Heart left ventricle (tissue), 13 donors: ENCODE data around the gene TOGARAM2.

Experiments used
- POLR2A ChIP-seq, 2 donors: fragments of 450-650 bp; IDR thresholded peaks; one replicate each; pipeline ENCODE4 v1.6.1; 2017; ENCODE audit warnings: antibody characterized with exemption in 2 of 2, mild to moderate bottlenecking in 2 of 2, moderate library complexity in 2 of 2
- TF ChIP-seq, protein P1 (sequence below), 12 donors: fragments of 200-600 bp; sonication (generic) in 4 of 12; IDR thresholded peaks; one replicate each; pipeline versions ENCODE4 v1.5.0 to v1.8.0; 2018 to 2022; ENCODE audit warnings: antibody characterized with exemption in 12 of 12, mild to moderate bottlenecking in 5 of 12
- donor health status: ischemic (EF 13 %, LVEDD 7.1; RV severe dilation, severe dysfunction).
- donor health status: DM: no; HTN: yes; CAD: no.
- donor health status: DM: no; HTN: no; CAD: no.
- donor health status: ischemic (EF 25% LVEDD 6.9; RV normal size, moderate dysfunction).
- donor health status: ischemic (EF 25% LVEDD 5.7; RV mildly dilated, moderate dysfunction).
- donor health status: ischemic (EF 35%, LVEDD 5.7; RV mildly dilated, moderate dysfunction).
- donor health status: nonischemic (EF 11% LVEDD 7.7; RV severe dilation, severe dysfunction).
- donor health status: DM: yes; HTN: yes; CAD: no.
- donor health status: PGD.
- donor health status: ischemic (EF 29% LVEDD 5.4; RV normal size, mild dysfunction).
- donor health status: nonischemic (EF 23%, LVEDD 6.1; RV moderate dilation, normal function).

DNA sequence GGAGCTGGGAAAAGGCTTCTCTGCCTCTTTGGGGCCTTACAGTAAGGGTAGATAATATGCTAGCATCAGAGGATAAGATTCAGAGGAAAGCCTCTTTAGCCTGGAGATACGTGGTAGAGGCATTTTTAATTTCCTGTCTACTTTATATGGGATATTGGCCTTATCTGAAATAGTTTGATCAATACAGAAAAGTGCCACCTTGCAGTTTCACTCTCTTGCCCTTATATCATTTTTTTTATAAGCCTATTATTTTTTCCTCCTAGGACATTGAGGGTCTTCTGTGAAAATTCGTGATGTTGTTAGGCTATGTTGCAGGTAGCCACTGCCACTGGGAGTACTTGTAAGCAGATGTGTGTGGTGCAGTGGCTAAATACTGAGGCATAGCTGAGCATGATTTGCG is 40.1 kb upstream of the TOGARAM2 start:
- TF ChIP-seq, protein P1, sequence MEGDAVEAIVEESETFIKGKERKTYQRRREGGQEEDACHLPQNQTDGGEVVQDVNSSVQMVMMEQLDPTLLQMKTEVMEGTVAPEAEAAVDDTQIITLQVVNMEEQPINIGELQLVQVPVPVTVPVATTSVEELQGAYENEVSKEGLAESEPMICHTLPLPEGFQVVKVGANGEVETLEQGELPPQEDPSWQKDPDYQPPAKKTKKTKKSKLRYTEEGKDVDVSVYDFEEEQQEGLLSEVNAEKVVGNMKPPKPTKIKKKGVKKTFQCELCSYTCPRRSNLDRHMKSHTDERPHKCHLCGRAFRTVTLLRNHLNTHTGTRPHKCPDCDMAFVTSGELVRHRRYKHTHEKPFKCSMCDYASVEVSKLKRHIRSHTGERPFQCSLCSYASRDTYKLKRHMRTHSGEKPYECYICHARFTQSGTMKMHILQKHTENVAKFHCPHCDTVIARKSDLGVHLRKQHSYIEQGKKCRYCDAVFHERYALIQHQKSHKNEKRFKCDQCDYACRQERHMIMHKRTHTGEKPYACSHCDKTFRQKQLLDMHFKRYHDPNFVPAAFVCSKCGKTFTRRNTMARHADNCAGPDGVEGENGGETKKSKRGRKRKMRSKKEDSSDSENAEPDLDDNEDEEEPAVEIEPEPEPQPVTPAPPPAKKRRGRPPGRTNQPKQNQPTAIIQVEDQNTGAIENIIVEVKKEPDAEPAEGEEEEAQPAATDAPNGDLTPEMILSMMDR (IDR thresholded peaks at IDR 0.05), result no peak
- TF ChIP-seq POLR2A (IDR thresholded peaks at IDR 0.05), result no peak
